ENCODE measurements around the gene STK17A. TPM values are rescaled to one million over a fixed set of nuclear protein-coding genes. Genes with fewer than 3 reads are reported as not detected.

Gene STK17A
- total RNA-seq, 1 donor from 2014 or later: 28.6 TPM

DNA sequence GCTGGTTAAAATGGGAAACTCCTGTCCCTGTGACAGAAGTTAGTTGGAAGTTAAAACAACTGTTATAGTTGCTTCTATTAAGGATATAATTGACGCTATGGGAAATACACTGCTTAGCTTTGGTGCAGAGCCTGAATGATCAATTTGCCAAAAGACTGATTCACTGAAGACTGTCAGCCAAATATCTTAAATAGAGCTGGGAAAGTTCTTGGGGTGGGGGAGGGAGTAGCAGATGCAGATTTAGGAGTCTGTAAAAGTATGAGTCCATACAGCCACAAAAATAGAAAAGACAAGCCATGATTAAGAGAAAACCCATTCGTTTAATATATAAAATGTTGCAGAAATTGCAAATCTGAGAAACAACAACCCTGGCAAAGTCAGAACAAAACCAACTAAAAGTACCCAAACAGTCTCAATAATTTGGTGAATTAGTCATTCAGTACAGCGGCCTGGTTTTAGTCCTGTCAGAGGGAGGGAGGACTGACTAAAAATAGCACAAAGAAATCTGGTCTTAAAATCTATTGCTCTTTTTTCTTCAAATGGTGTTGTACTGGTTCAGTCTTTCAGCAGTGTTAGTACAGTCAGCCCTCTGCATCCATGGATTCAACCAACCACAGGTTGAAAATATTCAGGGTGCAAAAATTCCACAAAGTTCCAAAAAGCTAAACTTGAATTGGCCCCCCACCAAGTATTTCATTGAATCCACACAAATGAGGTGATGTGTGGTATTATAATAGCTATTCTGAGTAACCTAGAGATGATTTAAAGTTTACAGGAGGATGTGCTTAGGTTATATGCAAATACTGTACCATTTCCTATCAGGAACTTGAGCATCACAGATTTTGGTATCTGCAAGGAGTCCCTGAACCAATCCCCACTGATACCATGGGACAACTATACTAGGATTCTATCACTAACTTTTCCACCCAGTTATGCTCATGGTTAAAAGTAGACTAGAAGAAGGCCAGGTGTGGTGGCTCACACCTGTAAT lies 30.0 kb downstream of the STK17A start:
- Mint-ChIP-seq H3K36me3 (ENCODE audit: low read depth, unreplicated experiment) (peaks cover 22% of the 10 kb centered on the region), H3K27ac (ENCODE audit: unreplicated experiment) (no peak overlapping the region), H3K4me1 (ENCODE audit: unreplicated experiment) (peaks cover 23% of the 10 kb centered on the region), H3K4me3 (ENCODE audit: unreplicated experiment) (no peak overlapping the region), H3K27me3 (ENCODE audit: unreplicated experiment) (no peaks in the 10 kb centered on the region), H3K9me3 (ENCODE audit: unreplicated experiment) (no peaks in the 10 kb centered on the region)
- DNase-seq (ENCODE audit: low spot score): no peak
- TF ChIP-seq, protein P1, sequence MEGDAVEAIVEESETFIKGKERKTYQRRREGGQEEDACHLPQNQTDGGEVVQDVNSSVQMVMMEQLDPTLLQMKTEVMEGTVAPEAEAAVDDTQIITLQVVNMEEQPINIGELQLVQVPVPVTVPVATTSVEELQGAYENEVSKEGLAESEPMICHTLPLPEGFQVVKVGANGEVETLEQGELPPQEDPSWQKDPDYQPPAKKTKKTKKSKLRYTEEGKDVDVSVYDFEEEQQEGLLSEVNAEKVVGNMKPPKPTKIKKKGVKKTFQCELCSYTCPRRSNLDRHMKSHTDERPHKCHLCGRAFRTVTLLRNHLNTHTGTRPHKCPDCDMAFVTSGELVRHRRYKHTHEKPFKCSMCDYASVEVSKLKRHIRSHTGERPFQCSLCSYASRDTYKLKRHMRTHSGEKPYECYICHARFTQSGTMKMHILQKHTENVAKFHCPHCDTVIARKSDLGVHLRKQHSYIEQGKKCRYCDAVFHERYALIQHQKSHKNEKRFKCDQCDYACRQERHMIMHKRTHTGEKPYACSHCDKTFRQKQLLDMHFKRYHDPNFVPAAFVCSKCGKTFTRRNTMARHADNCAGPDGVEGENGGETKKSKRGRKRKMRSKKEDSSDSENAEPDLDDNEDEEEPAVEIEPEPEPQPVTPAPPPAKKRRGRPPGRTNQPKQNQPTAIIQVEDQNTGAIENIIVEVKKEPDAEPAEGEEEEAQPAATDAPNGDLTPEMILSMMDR (IDR thresholded peaks at IDR 0.05; ENCODE audit: unreplicated experiment): no peak

GRCh38 chr7:43615558-43616145 lies 32.7 kb downstream of the STK17A start:
- Mint-ChIP-seq H3K27me3 (ENCODE audit: unreplicated experiment) (peaks cover under 1% of the 10 kb centered on the region), H3K4me3 (ENCODE audit: unreplicated experiment) (peak overlapping the region; percentile 49), H3K4me1 (ENCODE audit: unreplicated experiment) (peaks cover 17% of the 10 kb centered on the region), H3K27ac (ENCODE audit: unreplicated experiment) (peak overlapping the region; percentile 87), H3K36me3 (ENCODE audit: low read depth, unreplicated experiment) (peaks cover 11% of the 10 kb centered on the region), H3K9me3 (ENCODE audit: unreplicated experiment) (no peaks in the 10 kb centered on the region)
- peak; percentile 49 for DNase-seq (ENCODE audit: low spot score)
- TF ChIP-seq, protein P1 (IDR thresholded peaks at IDR 0.05; ENCODE audit: unreplicated experiment): no peak

- DNase-seq (ENCODE audit: low spot score): no peak
- H3K4me1 Mint-ChIP-seq (ENCODE audit: unreplicated experiment): peaks cover 22% of the 10 kb centered on the region
- H3K27me3 Mint-ChIP-seq (ENCODE audit: unreplicated experiment): peaks cover 3% of the 10 kb centered on the region
- TF ChIP-seq, protein P1 (IDR thresholded peaks at IDR 0.05; ENCODE audit: unreplicated experiment): no peak
- H3K36me3 Mint-ChIP-seq (ENCODE audit: low read depth, unreplicated experiment): peaks cover 15% of the 10 kb centered on the region
- no peaks in the 10 kb centered on the region for H3K9me3 Mint-ChIP-seq (ENCODE audit: unreplicated experiment)
- H3K4me3 Mint-ChIP-seq (ENCODE audit: unreplicated experiment): no peak overlapping the region
- no peak overlapping the region for H3K27ac Mint-ChIP-seq (ENCODE audit: unreplicated experiment)
Observed at GRCh38 chr7:43616977-43617376, 34.1 kb downstream of the STK17A start.

DNA sequence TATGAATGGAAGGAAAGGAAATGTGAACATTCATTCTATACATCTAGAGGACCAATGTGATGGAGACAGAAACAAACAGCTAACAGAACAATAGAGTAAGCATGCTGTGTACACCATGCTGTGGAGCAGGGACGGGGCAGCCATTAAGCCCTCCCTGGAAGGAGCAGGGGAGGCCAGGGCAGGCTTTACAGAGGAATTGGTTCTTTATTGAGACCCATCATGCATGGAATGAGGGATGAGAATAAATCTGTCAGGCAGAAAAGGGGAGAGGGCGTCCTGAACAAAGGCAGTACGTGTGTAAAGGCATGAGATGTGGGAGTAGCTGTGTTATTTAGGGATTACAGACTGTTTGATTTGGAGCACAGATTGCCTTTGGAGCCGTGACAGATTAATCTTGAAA lies 35.2 kb downstream of the STK17A start:
- Mint-ChIP-seq H3K9me3 (ENCODE audit: unreplicated experiment) (no peaks in the 10 kb centered on the region), H3K27ac (ENCODE audit: unreplicated experiment) (no peak overlapping the region), H3K4me1 (ENCODE audit: unreplicated experiment) (peaks cover 25% of the 10 kb centered on the region), H3K27me3 (ENCODE audit: unreplicated experiment) (peaks cover 3% of the 10 kb centered on the region), H3K36me3 (ENCODE audit: low read depth, unreplicated experiment) (peaks cover 12% of the 10 kb centered on the region), H3K4me3 (ENCODE audit: unreplicated experiment) (no peak overlapping the region)
- no peak for DNase-seq (ENCODE audit: low spot score)
- TF ChIP-seq, protein P1 (IDR thresholded peaks at IDR 0.05; ENCODE audit: unreplicated experiment): no peak

Measured in endothelial cell (in vitro differentiated cells).